HG02840 (cell line): Measurements from ENCODE around the gene TMEM40.
"Not testable (repeated sequence)": the region's sequence is repeated elsewhere in the genome, so short reads cannot be mapped to it uniquely, and the experiment has no call there.

Experiments used
- ATAC-seq: cut with Tn5 transposase; IDR thresholded peaks from one replicate; pipeline ENCODE4 v1.9.1; 2021; ENCODE audit warnings: mild to moderate bottlenecking, moderate library complexity, moderate number of reproducible peaks; ENCODE audit not compliant: unreplicated experiment, low FRiP score

Gene TMEM40

GRCh38 chr3:12722226-12722625 lies 36.8 kb downstream of the TMEM40 start:
- no peak for ATAC-seq

GRCh38 chr3:12719984-12720898 lies 38.8 kb downstream of the TMEM40 start:
- ATAC-seq = peak; percentile 56

- ATAC-seq = no peak
These were observed 39.5 kb downstream of the TMEM40 start for GRCh38 chr3:12719541-12719940.

DNA sequence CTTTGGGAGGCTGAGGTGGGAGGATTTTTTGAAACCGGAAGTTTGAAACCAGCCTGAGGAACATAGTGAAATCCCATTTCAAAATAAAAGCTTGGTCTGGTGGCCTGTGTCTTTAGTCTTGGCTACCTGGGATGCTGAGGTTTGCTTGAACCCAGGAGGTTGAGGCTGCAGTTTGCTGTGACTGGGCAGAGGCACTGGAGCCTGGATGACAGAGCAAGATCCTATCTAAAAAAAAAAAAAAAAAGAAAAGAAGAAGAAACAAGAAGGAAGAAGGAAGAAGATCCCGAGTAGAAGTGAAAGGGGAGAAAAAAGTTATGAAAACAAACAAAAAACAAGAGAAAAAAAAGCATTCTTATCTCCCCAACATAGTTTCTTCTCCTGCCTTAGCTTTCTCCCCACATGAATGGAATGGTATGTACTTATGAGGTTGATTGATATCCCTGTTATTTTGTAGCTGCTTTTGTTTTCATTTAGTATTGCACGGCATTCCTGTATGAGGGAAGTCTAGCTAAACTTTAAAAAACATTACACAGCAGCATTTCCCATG lies 42.4 kb downstream of the TMEM40 start:
- ATAC-seq = no peak

GRCh38 chr3:12714278-12714677 lies 44.8 kb downstream of the TMEM40 start:
- no peak for ATAC-seq

- ATAC-seq = no peak
These were observed 49.0 kb downstream of the TMEM40 start for GRCh38 chr3:12710062-12710461.

DNA sequence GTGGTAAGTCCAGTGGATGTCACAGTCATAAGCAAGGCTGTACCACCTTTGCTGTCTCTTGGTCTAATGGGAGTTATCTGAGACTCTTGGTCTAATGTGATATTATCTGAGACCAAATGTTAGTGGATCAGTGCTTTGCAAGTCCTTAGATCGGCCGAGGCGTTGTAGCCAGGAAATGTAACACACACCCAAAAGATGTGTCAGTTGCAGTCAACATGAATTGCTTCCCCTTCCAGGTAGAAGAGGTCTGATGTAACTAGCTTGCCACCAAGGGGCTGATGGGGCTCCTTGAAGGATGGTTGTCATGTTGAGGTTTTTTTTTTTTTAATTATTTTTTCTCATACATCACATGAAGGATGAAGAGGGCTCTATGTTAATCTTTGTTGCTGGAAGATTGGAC lies 49.7 kb downstream of the TMEM40 start:
- ATAC-seq = no peak

DNA sequence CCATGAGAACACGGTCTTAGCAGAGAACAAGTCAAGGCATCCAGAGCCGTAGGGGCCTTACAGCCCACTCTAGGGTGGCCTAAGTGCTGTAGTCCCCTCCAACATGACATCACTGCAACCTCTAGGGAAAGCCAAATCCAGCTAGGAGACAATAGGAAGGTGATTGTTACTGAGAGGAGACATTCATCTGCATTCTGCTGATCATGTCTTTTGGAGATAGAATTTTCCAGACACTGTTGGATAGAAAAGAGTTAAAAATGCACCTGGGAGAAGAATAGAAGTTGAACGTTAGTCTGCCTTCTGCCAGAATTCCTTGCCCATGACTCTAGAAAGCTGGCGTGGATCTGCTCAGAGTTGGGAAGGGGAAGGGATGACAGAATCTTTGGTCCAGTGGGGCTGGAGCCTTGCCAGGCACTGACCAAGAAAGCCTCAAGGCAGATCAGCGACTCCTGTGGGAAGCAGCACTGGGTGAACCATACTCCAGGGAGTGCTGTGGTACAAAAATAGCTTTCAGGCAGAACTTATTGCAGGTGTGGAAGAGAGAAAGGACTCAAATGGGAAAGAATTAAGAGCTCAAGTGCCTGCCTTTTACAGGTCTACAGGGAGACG lies 50.4 kb downstream of the TMEM40 start:
- no peak for ATAC-seq

GRCh38 chr3:12707449-12707848 lies 51.6 kb downstream of the TMEM40 start:
- no peak for ATAC-seq

DNA sequence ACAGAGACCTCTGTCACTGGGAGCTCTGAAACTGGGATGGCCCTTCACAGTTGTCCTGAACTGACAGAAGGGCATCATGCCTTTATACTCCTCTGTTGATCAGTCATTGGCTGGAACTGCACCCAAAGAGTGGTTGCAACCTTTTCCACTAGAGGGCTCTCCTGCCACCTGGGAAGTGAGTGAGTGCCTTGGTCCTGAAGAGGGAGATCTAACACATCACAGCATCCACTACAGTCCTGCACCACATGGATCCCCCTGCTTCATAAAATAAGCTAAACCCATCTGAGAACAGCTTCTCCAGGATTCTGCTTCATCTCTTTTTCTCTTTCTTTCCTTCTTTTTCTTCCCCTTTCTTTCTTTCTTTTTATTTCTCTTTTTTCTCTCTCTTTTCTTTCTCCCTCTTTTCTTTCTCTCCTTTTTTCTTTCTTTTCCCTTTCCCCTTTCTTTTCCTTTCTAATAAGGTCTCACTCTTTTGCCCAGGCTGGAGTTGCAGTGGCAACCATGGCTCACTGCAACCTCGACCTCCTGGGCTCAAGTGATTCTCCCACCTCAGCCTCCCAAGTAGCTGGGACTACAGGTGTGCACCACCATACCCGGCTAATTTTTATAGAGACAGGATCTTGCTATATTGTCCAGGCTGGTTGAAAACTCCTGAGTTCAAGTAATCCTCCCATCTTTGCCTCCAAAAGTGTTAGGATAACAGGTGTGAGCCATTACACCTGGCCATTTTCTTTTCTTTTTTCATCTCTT lies 52.4 kb downstream of the TMEM40 start:
- no peak for ATAC-seq

- ATAC-seq = no peak
These were observed 53.1 kb downstream of the TMEM40 start for GRCh38 chr3:12705981-12706380.

GRCh38 chr3:12705374-12705926 lies 53.6 kb downstream of the TMEM40 start:
- no peak for ATAC-seq

DNA sequence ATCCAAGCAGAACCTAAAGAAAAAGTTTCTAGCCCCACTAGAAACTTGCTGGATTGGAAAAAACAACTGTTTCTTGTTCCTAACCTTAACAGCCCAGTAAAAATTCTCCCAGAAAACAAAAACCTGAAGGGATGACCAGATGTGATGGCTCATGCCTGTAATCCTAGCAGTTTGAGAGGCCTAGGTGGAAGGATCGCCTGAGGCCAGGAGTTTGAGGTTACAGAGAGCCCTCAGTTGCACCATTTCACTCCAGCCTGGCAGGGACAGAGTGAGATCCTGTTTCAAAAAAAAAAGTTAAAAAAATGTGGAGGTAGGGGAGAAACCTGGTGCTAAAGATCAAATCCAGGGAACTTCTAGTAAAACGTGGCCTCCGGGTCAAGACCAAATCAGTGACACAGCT lies 56.6 kb downstream of the TMEM40 start:
- ATAC-seq = no peak

DNA sequence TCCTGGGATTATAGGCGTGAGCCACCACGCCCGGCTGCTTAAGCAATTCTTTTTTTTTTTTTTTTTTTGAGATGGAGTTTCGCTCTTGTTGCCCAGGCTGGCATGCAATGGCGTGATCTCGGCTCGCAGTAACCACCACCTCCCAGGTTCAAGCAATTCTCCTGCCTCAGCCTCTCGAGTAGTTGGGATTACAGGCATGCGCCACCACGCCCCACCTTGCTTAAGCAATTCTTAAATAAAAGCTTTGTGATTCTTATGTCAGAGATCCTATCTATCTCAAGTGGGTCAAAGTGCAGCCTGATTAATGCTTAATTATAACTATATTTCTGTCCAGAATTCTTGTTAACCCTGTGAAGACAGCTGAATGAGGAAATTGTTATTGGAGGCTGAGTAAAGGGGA lies 57.5 kb downstream of the TMEM40 start:
- not testable (repeated sequence) for ATAC-seq

DNA sequence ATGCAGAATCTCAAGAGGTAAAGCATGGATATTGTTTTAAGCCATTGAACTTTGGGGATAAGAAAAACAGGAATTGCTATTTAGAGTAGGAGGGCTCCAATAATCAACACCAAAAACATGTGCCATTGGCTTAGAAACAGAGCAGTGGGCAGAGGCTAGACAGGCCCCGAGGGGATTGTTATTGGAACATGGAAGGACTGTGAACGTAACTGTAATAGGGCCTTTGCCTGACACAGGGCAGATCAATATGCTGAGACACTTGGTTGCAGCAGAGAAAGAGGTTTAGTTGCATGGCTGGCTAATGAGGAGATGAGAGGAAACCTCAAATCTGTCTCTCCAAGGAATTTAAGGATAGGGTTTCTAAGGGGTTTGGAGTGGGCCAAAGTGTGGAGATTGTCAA lies 58.3 kb downstream of the TMEM40 start:
- ATAC-seq = no peak

DNA sequence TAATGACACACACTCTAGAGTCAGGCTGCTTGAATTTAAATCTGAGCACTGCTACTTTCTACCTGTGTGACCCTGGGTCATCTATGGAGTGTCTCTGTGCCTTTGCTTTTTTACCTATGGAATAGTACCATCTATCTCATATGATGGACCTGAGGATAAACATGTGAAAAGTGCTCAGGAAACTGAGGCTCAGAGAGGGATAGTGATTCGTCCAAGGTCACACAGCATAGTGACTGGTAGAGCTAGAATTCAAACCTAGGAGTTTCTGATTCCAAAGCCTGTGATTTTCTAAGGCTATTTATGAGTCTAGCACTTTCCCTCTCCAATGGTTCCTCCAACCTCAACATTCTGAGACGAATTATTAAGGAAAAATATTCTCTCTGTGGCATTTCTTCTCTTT lies 63.1 kb downstream of the TMEM40 start:
- no peak for ATAC-seq

- ATAC-seq = no peak
These were observed 63.9 kb downstream of the TMEM40 start for GRCh38 chr3:12695112-12695511.

DNA sequence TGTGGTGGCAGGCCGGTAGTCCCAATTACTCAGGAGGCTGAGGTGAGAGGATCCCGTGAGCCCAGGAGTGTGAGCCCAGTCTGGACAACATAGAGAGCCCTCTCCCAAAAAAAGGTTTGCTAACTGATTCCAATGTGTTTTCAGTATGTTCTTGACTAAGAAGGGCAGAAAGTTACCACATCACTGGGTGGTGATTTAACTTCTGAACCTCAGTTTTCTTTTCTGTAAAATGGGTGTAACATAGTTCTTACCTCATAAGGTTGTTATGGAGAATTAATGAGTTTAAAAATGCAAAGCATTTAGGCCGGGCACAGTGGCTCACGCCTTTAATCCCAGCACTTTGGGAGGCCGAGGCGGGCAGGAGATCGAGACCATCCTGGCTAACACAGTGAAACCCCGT lies 66.6 kb downstream of the TMEM40 start:
- no peak for ATAC-seq

DNA sequence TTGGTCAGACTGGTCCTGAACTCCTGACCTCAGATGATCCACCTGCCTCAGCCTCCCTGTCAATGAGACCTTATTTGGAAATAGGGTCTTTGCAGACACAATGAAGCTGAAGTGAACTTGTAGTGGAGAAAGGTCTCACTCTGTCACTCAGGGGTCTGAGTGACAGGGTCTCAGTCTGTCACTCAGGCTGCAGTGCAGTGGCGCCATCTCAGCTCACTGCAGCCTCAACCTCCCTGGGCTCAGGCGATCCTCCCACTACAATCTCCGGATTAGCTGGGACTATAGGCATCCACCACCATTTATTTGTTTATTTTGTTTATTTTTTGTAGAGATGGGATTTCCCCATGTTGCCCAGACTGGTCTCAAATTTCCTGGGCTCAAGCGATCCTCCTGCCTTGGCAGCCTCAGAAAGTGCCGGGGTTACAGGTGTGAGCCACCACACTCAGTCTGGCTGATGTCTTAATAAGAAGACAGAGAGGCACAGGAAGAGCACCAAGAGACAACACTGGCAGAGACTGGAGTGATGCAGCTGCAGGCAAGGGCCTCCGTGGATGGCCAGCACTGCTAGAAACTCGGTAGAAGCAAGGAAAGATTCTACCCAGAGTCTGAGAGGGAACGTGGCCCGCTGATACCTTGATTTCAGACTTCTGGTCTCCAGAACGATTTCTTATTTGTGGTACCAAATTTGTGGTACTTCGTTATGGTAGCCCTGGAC lies 68.9 kb downstream of the TMEM40 start:
- ATAC-seq = no peak

DNA sequence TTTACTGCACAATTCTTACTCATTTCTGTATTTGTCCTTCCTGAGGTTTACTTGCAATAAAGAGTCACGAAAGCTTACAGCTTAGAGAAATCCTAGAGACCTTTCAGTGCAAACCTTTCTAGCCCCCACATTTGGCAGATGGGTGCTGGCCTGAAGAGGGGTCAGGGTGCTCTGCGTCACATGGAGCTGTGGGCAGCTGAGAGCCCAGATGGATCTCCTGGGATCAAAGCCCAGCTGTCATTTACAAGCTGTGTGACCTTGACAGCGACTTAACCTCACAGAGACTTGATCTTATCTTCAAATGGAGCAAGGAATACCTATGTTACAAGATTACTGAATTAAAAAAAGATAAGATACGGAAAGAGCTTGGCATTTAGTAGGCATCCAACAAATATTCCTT lies 71.1 kb downstream of the TMEM40 start:
- no peak for ATAC-seq
